ENCODE results near the gene C10orf143. TPM values are rescaled to one million over a fixed set of nuclear protein-coding genes. Genes with fewer than 3 reads are reported as not detected.

Gene C10orf143
- total RNA-seq, 2 experiments from 2014 or later = 4.3 to 5.8 TPM

DNA sequence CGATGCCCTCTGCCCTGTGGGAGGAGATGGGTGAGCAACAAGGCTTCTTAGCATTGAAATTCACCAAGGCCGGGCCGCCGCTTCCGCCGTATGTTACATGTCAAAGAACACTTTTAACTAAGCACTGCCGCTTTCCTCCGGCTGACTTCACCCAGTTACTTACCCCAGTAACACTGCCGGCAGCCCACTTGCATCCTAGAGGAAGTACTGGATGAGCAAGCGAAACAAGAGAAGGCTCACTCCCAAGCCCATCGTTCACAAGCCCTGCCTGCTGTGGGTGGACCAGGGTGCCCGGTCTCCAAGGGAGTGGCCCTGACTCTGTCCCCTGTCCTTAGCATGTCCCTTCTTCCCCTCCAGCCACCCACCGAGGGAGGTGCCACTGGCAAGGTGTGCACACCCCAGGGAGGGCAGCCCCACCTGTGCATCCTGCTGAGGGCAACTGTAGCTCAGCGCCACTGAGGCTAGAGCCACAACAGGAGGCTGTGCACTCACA is 73.4 kb downstream of the C10orf143 start:
- no peaks in the 10 kb centered on the region for H3K4me1 ChIP-seq (ENCODE audit: insufficient read depth, low read length)
- Mint-ChIP-seq H3K4me3 (no peak overlapping the region), H3K27ac (no peak overlapping the region), H3K9me3 (no peaks in the 10 kb centered on the region), H3K27me3 (peaks cover 22% of the 10 kb centered on the region), H3K4me1 (ENCODE audit: low read depth) (no peaks in the 10 kb centered on the region), H3K36me3 (ENCODE audit: low read depth) (no peaks in the 10 kb centered on the region)
- CTCF ChIA-PET = no interaction called here
- H3K9me3 ChIP-seq (ENCODE audit: control insufficient read depth in 1 of 2, insufficient read depth in 1 of 2, low read length in 2 of 2) = no peaks in the 10 kb centered on the region
- POLR2A ChIA-PET = no interaction called here
- H3K36me3 ChIP-seq (ENCODE audit: insufficient read depth, low read length) = no peaks in the 10 kb centered on the region
- DNase-seq (no peak), ATAC-seq (ENCODE audit: poor library complexity) (no peak)
- intact Hi-C loops (cut with DNase I, micrococcal nuclease) = no loop called here
- H3K27me3 ChIP-seq (ENCODE audit: control insufficient read depth in 1 of 2, insufficient read depth in 2 of 2, low read length in 2 of 2) = peaks cover 5% of the 10 kb centered on the region in 2 experiments
- no peak overlapping the region for H3K4me3 ChIP-seq (ENCODE audit: low read length)
- no peak overlapping the region for H3K27ac ChIP-seq (ENCODE audit: low read depth in 1 of 2, low read length in 2 of 2)
- TF ChIP-seq, protein P1, sequence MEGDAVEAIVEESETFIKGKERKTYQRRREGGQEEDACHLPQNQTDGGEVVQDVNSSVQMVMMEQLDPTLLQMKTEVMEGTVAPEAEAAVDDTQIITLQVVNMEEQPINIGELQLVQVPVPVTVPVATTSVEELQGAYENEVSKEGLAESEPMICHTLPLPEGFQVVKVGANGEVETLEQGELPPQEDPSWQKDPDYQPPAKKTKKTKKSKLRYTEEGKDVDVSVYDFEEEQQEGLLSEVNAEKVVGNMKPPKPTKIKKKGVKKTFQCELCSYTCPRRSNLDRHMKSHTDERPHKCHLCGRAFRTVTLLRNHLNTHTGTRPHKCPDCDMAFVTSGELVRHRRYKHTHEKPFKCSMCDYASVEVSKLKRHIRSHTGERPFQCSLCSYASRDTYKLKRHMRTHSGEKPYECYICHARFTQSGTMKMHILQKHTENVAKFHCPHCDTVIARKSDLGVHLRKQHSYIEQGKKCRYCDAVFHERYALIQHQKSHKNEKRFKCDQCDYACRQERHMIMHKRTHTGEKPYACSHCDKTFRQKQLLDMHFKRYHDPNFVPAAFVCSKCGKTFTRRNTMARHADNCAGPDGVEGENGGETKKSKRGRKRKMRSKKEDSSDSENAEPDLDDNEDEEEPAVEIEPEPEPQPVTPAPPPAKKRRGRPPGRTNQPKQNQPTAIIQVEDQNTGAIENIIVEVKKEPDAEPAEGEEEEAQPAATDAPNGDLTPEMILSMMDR (IDR thresholded peaks at IDR 0.05) = no peak

- H3K4me3 ChIP-seq (ENCODE audit: low read length) = no peak overlapping the region
- H3K9me3 ChIP-seq (ENCODE audit: control insufficient read depth in 1 of 2, insufficient read depth in 1 of 2, low read length in 2 of 2) = no peaks in the 10 kb centered on the region
- Mint-ChIP-seq H3K27ac (no peak overlapping the region), H3K36me3 (ENCODE audit: low read depth) (no peaks in the 10 kb centered on the region), H3K9me3 (no peaks in the 10 kb centered on the region), H3K4me1 (ENCODE audit: low read depth) (no peaks in the 10 kb centered on the region), H3K27me3 (peaks cover 22% of the 10 kb centered on the region), H3K4me3 (no peak overlapping the region)
- no peak for ATAC-seq (ENCODE audit: poor library complexity)
- H3K36me3 ChIP-seq (ENCODE audit: insufficient read depth, low read length) = no peaks in the 10 kb centered on the region
- H3K27me3 ChIP-seq (ENCODE audit: control insufficient read depth in 1 of 2, insufficient read depth in 2 of 2, low read length in 2 of 2) = peaks cover 5% of the 10 kb centered on the region in 2 experiments
- no peaks in the 10 kb centered on the region for H3K4me1 ChIP-seq (ENCODE audit: insufficient read depth, low read length)
- TF ChIP-seq, protein P1 (IDR thresholded peaks at IDR 0.05) = no peak
- ChIA-PET CTCF (no interaction called here), POLR2A (no interaction called here)
- no peak overlapping the region for H3K27ac ChIP-seq (ENCODE audit: low read depth in 1 of 2, low read length in 2 of 2)
- no peak for DNase-seq
- intact Hi-C loops (cut with DNase I, micrococcal nuclease) = no loop called here
Observed at GRCh38 chr10:130036296-130037065, 74.1 kb downstream of the C10orf143 start.

- CTCF ChIA-PET = no interaction called here
Observed at GRCh38 chr10:130029209-130029608, 81.4 kb downstream of the C10orf143 start.

More at GRCh38 chr10:130029209-130029608, 81.4 kb downstream of the C10orf143 start:
- peaks cover 0 to 4% of the 10 kb centered on the region in 2 experiments for H3K27me3 ChIP-seq (ENCODE audit: control insufficient read depth in 1 of 2, insufficient read depth in 2 of 2, low read length in 2 of 2)
- Mint-ChIP-seq H3K4me3 (no peak overlapping the region), H3K27ac (no peak overlapping the region), H3K36me3 (ENCODE audit: low read depth) (no peaks in the 10 kb centered on the region), H3K27me3 (no peaks in the 10 kb centered on the region), H3K4me1 (ENCODE audit: low read depth) (no peaks in the 10 kb centered on the region), H3K9me3 (no peaks in the 10 kb centered on the region)
- no peak overlapping the region for H3K27ac ChIP-seq (ENCODE audit: low read depth in 1 of 2, low read length in 2 of 2)
- intact Hi-C loops (cut with DNase I, micrococcal nuclease) = no loop called here
- DNase-seq (no peak), ATAC-seq (ENCODE audit: poor library complexity) (no peak)
- no peaks in the 10 kb centered on the region for H3K36me3 ChIP-seq (ENCODE audit: insufficient read depth, low read length)
- no peak overlapping the region for H3K4me3 ChIP-seq (ENCODE audit: low read length)
- no peaks in the 10 kb centered on the region for H3K4me1 ChIP-seq (ENCODE audit: insufficient read depth, low read length)
- no peaks in the 10 kb centered on the region for H3K9me3 ChIP-seq (ENCODE audit: control insufficient read depth in 1 of 2, insufficient read depth in 1 of 2, low read length in 2 of 2)
- POLR2A ChIA-PET = no interaction called here
- TF ChIP-seq, protein P1 (IDR thresholded peaks at IDR 0.05) = no peak
